Measurements from ENCODE around the gene CREB5. TPM values are rescaled to one million over a fixed set of nuclear protein-coding genes. Genes with fewer than 3 reads are reported as not detected.

CREB5 gene
- polyA plus RNA-seq, 6 donors from 2014 or later: 0.40 to 0.66 TPM; not detected in 4

- DNase-seq: no peak
- no peaks in the 10 kb centered on the region for H3K4me1 Mint-ChIP-seq
Observed at GRCh38 chr7:28580665-28581064, 168.3 kb downstream of the CREB5 start.

DNA sequence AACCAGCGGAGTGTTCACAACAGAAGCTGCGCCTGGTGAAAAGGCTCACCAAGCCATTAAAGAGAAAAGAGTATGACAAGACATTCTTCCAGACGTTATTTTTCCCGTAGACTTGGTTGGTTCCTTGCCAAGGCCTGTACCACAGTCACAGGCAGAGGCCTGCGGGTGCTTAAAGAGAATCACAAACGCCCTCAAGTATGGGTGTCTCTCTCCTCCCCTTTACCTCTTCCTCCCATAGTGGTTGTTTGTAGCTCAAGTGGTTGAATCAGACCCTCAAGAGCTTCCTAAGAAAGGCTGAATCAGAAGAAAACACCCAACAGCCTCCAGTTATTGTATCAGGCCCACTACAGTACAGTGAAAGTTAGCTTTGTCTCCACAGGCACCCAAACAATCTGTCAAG lies 169.0 kb downstream of the CREB5 start:
- Mint-ChIP-seq H3K4me3 (no peak overlapping the region), H3K4me1 (no peaks in the 10 kb centered on the region), H3K27me3 (peaks cover 5 to 15% (median 9%) of the 10 kb centered on the region in 3 donors), H3K36me3 (peaks cover 0 to 4% of the 10 kb centered on the region in 2 donors), H3K9me3 (peaks cover 0 to 2% (median 0%) of the 10 kb centered on the region in 7 donors), H3K27ac (no peak overlapping the region)
- no peak for DNase-seq
- no peak for ATAC-seq (ENCODE audit: low read depth in 2 of 2)

More at GRCh38 chr7:28580665-28581064, 168.3 kb downstream of the CREB5 start:
- peaks cover 0 to 2% (median 0%) of the 10 kb centered on the region in 7 donors for H3K9me3 Mint-ChIP-seq
- peaks cover 5 to 22% (median 9%) of the 10 kb centered on the region in 3 donors for H3K27me3 Mint-ChIP-seq
- H3K27ac Mint-ChIP-seq: no peak overlapping the region
- no peak overlapping the region for H3K4me3 Mint-ChIP-seq
- H3K36me3 Mint-ChIP-seq: peaks cover 0 to 4% of the 10 kb centered on the region in 2 donors
- no peak for ATAC-seq (ENCODE audit: low read depth in 2 of 2)

GRCh38 chr7:28582226-28582625 lies 169.9 kb downstream of the CREB5 start:
- Mint-ChIP-seq H3K9me3 (peaks cover 0 to 2% (median 0%) of the 10 kb centered on the region in 7 donors), H3K4me1 (no peaks in the 10 kb centered on the region), H3K36me3 (peaks cover 0 to 4% of the 10 kb centered on the region in 2 donors), H3K27ac (no peak overlapping the region), H3K4me3 (no peak overlapping the region), H3K27me3 (peaks cover 5 to 15% (median 9%) of the 10 kb centered on the region in 3 donors)
- no peak for ATAC-seq (ENCODE audit: low read depth in 2 of 2)
- DNase-seq: no peak

DNA sequence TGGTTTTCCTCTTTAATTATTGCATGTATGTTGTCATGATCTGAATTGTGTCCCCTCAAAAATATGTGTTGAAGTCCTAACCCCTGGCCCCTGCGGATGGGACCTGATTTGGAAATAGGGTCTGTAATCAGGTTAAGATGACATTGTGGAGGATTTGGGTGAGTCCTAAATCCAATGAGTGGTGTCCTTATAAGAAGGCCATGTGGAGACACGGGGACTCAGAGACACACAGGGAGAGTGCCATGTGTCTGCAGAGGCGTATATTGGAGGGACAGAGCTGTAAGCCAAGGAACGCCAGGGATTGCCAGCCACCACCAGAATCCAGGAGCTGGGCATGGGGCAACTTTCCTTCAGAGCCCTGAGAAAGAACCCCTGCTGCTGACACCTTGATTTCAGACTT lies 171.9 kb downstream of the CREB5 start:
- Mint-ChIP-seq H3K4me3 (no peak overlapping the region), H3K27me3 (peaks cover 4 to 15% (median 5%) of the 10 kb centered on the region in 3 donors), H3K36me3 (peaks cover 0 to 4% of the 10 kb centered on the region in 2 donors), H3K4me1 (no peaks in the 10 kb centered on the region), H3K27ac (no peak overlapping the region), H3K9me3 (peaks cover 0 to 1% (median 0%) of the 10 kb centered on the region in 7 donors)
- no peak for DNase-seq
- no peak for ATAC-seq (ENCODE audit: low read depth in 2 of 2)

DNA sequence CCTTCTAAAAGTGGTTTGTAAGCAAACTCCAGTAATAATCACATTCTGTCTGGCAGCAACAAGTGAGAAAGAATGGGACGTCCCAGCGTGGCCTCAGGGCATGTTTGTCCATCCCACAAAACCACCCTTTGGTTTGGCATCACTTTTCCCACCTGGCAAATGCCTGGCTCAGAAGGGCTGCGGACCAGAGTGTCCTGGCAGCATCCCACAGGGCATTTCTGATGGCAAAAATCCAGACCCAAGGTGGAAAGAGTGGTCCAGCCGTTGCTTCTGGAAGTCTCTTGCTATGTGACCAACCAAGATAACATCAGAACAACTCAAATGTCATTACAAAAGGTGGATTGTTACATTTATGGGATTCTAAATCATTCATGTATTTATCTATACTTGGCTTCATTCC lies 174.4 kb downstream of the CREB5 start:
- ATAC-seq (ENCODE audit: low read depth in 2 of 2): no peak
- Mint-ChIP-seq H3K36me3 (peaks cover 0 to 4% of the 10 kb centered on the region in 2 donors), H3K4me1 (peaks cover 0 to 6% (median 5%) of the 10 kb centered on the region in 3 donors), H3K9me3 (peaks cover 0 to 1% (median 0%) of the 10 kb centered on the region in 7 donors), H3K27ac (no peak overlapping the region), H3K4me3 (no peak overlapping the region), H3K27me3 (peaks cover 4 to 15% (median 5%) of the 10 kb centered on the region in 3 donors)
- no peak for DNase-seq

DNA sequence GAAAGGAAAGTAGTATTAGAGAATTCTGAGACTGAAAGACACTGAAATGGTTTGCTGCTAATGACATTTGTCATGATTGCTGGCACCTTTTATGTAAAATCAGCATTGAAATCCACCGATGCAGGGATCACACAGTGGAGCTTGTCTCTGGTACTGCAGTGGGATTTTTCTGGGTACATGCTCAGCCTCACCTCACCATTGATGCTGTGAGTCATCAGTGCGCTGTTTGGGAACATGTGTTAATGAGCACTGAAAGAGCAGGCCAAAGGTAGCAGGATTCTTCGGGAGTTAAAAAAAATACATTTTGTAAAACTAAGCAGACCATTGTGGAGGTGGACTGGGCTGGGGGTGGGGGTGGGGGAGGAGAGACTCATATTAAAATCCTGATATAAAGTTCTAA lies 174.9 kb downstream of the CREB5 start:
- peaks cover 0 to 4% of the 10 kb centered on the region in 2 donors for H3K36me3 Mint-ChIP-seq
- H3K27me3 Mint-ChIP-seq: peaks cover 4 to 15% (median 5%) of the 10 kb centered on the region in 3 donors
- H3K4me1 Mint-ChIP-seq: peaks cover 0 to 6% (median 5%) of the 10 kb centered on the region in 3 donors
- H3K9me3 Mint-ChIP-seq: peaks cover 0 to 1% (median 0%) of the 10 kb centered on the region in 7 donors
- no peak overlapping the region for H3K4me3 Mint-ChIP-seq
- H3K27ac Mint-ChIP-seq: no peak overlapping the region
- DNase-seq: no peak
- no peak for ATAC-seq (ENCODE audit: low read depth in 2 of 2)

DNA sequence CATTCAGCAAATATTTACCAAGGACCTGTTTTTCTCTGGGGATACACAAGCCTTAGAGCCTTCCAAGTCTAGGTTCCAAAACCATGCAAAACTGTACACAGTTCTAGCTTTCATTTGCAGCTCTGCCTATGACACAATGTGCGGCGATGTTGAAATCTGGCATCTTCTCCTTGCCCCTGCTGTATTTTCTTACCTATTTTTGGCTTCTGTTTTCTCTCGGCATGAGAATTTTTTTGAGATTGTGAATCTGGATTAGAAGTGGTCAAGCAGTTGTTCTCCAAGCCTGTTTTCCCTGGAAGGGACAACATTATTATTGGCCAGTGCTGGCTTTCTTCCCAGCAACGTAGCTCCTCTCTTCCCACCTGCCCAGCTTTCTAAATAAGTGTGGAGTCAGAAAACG lies 176.3 kb downstream of the CREB5 start:
- Mint-ChIP-seq H3K9me3 (no peaks in the 10 kb centered on the region), H3K4me1 (peaks cover 0 to 6% (median 5%) of the 10 kb centered on the region in 3 donors), H3K27ac (peak overlapping the region in 1 of 6 donors; percentile 54), H3K36me3 (no peaks in the 10 kb centered on the region), H3K27me3 (peaks cover 0 to 7% (median 5%) of the 10 kb centered on the region in 3 donors), H3K4me3 (no peak overlapping the region)
- DNase-seq: no peak
- no peak for ATAC-seq (ENCODE audit: low read depth in 2 of 2)

GRCh38 chr7:28591041-28591674 lies 178.8 kb downstream of the CREB5 start:
- no peaks in the 10 kb centered on the region for H3K36me3 Mint-ChIP-seq
- no peak for ATAC-seq (ENCODE audit: low read depth in 2 of 2)
- peaks cover 0 to 6% (median 5%) of the 10 kb centered on the region in 3 donors for H3K4me1 Mint-ChIP-seq
- DNase-seq: no peak
- H3K4me3 Mint-ChIP-seq: peak overlapping the region in 1 of 8 donors; percentile 6
- no peaks in the 10 kb centered on the region for H3K27me3 Mint-ChIP-seq
- no peak overlapping the region for H3K27ac Mint-ChIP-seq
- no peaks in the 10 kb centered on the region for H3K9me3 Mint-ChIP-seq

- Mint-ChIP-seq H3K9me3 (no peaks in the 10 kb centered on the region), H3K4me1 (peaks cover 0 to 6% (median 5%) of the 10 kb centered on the region in 3 donors), H3K4me3 (no peak overlapping the region), H3K27ac (no peak overlapping the region), H3K27me3 (no peaks in the 10 kb centered on the region), H3K36me3 (no peaks in the 10 kb centered on the region)
- ATAC-seq (ENCODE audit: low read depth in 2 of 2): no peak
- no peak for DNase-seq
Observed at GRCh38 chr7:28591725-28592349, 179.5 kb downstream of the CREB5 start.

DNA sequence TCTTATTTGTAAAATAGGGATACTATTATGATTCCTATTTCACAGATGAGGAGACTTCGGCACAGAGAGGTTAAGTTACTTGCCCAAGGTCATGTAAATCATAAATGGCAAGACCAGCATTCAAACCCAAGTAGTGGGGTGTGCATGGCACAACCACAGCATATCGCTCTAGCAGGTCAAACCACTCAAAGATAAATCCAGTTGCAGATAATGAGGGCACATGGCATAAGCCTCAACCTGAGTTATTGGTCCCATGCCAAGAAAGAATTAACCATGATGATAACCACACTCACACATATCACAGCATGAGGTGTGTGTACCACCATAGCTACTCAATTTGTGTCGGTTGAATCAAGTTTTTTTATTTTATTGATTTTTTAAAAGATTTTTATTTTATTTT lies 180.5 kb downstream of the CREB5 start:
- H3K36me3 Mint-ChIP-seq: no peaks in the 10 kb centered on the region

GRCh38 chr7:28595076-28595475 lies 182.8 kb downstream of the CREB5 start:
- ATAC-seq (ENCODE audit: low read depth in 2 of 2) (no peak), DNase-seq (no peak)
- H3K27me3 Mint-ChIP-seq: peaks cover 0 to 5% (median 4%) of the 10 kb centered on the region in 3 donors
- peaks cover 0 to 7% (median 0%) of the 10 kb centered on the region in 7 donors for H3K9me3 Mint-ChIP-seq
- peaks cover 0 to 6% (median 5%) of the 10 kb centered on the region in 3 donors for H3K4me1 Mint-ChIP-seq
- H3K27ac Mint-ChIP-seq: no peak overlapping the region
- no peak overlapping the region for H3K4me3 Mint-ChIP-seq
- no peaks in the 10 kb centered on the region for H3K36me3 Mint-ChIP-seq

More for the DNA sequence above, 180.5 kb downstream of the CREB5 start:
- Mint-ChIP-seq H3K27me3 (no peaks in the 10 kb centered on the region), H3K4me1 (peaks cover 0 to 6% (median 5%) of the 10 kb centered on the region in 3 donors), H3K4me3 (no peak overlapping the region), H3K9me3 (no peaks in the 10 kb centered on the region), H3K27ac (no peak overlapping the region)
- no peak for DNase-seq
- no peak for ATAC-seq (ENCODE audit: low read depth in 2 of 2)

- Mint-ChIP-seq H3K4me3 (no peak overlapping the region), H3K27ac (no peak overlapping the region), H3K9me3 (peaks cover 0 to 7% (median 0%) of the 10 kb centered on the region in 7 donors), H3K4me1 (peaks cover 0 to 6% (median 5%) of the 10 kb centered on the region in 3 donors), H3K27me3 (peaks cover 0 to 9% (median 6%) of the 10 kb centered on the region in 3 donors), H3K36me3 (no peaks in the 10 kb centered on the region)
- ATAC-seq (ENCODE audit: low read depth in 2 of 2): no peak
- DNase-seq: no peak
Observed at GRCh38 chr7:28595801-28596200, 183.5 kb downstream of the CREB5 start.

GRCh38 chr7:28596245-28596935 lies 184.1 kb downstream of the CREB5 start:
- Mint-ChIP-seq H3K4me1 (peaks cover 0 to 1% (median under 1%) of the 10 kb centered on the region in 3 donors), H3K9me3 (peaks cover 0 to 7% (median 0%) of the 10 kb centered on the region in 7 donors), H3K4me3 (no peak overlapping the region), H3K36me3 (no peaks in the 10 kb centered on the region), H3K27ac (no peak overlapping the region), H3K27me3 (peaks cover 0 to 15% (median 6%) of the 10 kb centered on the region in 3 donors)
- ATAC-seq (ENCODE audit: low read depth in 2 of 2) (no peak), DNase-seq (no peak)

Measured in naive B cell (primary cell).